ENCODE data around the gene FAM180A.

DNA sequence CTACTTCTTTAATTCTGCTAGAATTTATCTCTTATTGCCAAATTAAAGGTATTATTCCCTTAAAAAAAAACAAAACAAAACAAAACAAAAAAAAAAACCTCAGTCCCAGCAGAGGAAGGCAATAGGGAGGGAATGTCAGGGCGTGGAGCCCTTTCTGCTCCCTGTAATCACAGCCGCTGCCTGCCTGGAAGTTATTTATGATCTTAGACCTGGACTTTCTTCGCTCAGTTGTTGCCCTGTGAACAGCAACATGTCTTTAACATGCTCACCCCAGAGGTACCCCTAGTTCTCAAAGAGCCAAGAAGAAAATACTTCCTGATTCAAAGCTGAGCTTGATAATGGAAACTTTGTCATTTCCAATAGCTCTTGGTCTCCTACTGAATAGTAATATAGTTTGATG lies 7.7 kb downstream of the FAM180A start:
- no peak for TF ChIP-seq CTCF (IDR thresholded peaks at IDR 0.05 in 4 of 5, conservative IDR thresholded peaks at IDR 0.05 in 1 of 5)
- no peak for TF ChIP-seq POLR2A (IDR thresholded peaks at IDR 0.05)

All from gastrocnemius medialis (tissue), 4 donors.